ENCODE data around the gene CABP4.

DNA sequence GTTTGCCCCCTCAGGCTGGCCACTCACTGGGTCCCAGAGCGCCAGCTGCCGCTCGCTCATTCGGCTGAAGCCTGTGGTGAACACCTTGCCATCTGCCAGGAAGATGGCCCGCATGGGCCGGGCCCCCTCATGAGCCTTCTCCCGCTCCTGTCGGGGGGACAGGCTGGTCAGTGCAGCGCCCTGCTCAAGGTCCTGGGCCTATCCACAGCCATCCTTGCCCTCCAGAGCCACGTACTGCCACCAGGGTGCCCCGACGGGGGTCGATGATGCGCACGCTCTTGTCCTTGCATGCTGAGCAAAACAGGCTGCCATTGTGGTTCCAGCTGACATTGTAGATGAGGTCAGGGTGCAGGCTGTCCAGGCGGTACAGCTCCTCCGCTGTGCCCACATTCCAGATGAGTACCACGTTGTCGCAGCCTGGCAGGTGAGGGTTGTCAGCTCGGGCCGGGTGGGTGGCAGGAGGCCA, 14.0 kb upstream of the CABP4 start:
- TF ChIP-seq, protein P1, sequence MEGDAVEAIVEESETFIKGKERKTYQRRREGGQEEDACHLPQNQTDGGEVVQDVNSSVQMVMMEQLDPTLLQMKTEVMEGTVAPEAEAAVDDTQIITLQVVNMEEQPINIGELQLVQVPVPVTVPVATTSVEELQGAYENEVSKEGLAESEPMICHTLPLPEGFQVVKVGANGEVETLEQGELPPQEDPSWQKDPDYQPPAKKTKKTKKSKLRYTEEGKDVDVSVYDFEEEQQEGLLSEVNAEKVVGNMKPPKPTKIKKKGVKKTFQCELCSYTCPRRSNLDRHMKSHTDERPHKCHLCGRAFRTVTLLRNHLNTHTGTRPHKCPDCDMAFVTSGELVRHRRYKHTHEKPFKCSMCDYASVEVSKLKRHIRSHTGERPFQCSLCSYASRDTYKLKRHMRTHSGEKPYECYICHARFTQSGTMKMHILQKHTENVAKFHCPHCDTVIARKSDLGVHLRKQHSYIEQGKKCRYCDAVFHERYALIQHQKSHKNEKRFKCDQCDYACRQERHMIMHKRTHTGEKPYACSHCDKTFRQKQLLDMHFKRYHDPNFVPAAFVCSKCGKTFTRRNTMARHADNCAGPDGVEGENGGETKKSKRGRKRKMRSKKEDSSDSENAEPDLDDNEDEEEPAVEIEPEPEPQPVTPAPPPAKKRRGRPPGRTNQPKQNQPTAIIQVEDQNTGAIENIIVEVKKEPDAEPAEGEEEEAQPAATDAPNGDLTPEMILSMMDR (IDR thresholded peaks at IDR 0.05): no peak
- no peak for TF ChIP-seq POLR2AphosphoS5 (IDR thresholded peaks at IDR 0.05; ENCODE audit: insufficient read depth in 1 of 2, low read depth in 1 of 2)
